ENCODE results near the gene TSBP1.
"Not testable (repeated sequence)": the region's sequence is repeated elsewhere in the genome, so short reads cannot be mapped to it uniquely, and the experiment has no call there.

TSBP1 gene

DNA sequence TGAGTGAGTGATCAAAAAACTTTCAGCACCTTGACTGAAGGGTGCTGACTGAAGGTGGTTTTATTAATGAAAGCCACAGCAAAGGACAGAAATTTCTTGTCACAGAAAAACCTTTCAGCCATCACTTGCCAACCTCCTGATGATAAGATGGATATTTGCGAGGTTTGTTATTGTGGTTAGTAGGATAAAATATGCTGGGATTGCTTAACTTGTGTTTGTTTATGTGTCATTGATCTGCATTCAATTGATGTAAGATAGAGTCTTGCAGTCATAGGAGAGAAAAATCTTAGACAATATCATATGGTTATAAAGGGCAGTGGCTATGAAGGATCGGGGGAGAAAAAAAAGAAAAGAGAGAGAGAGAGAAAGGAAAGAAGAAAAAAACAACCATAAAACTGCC is 1.2 kb downstream of the TSBP1 start:
- H3K36me3 ChIP-seq (ENCODE audit: control insufficient read depth in 1 of 2, insufficient read depth in 2 of 2, low read length in 2 of 2): no peaks in the 10 kb centered on the region
- no peaks in the 10 kb centered on the region for H3K27me3 ChIP-seq (ENCODE audit: low read depth, low read length)
- no peaks in the 10 kb centered on the region for H3K9me3 ChIP-seq (ENCODE audit: control insufficient read depth in 1 of 2, low read length in 2 of 2)
- no peaks in the 10 kb centered on the region for H3K4me1 ChIP-seq (ENCODE audit: control insufficient read depth in 1 of 2, insufficient read depth in 2 of 2, low read length in 2 of 2)
- no peak overlapping the region for H3K4me3 ChIP-seq (ENCODE audit: low read depth in 1 of 2, low read length in 2 of 2)
- no peak overlapping the region for H3K27ac ChIP-seq (ENCODE audit: low read length)

DNA sequence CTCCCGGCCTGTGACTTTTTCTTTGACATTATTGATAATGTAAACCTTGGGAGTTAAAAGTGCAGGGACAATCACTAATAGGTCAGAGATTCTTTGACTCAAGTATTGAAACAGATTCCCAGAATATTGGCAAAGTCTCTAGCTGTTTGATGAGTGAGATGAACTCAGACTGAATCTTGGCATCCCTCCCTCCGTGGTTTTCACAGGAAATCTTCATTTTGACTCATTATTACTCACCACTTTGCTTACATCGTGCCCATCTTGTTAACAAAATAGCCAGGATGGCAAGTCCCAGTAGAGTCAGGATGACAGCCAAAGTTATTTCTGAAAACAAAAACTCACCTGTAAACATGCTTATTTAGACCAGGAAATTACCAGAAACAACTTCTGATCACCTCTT is 2.0 kb downstream of the TSBP1 start:
- Histone ChIP-seq H3K9me3 (ENCODE audit: control insufficient read depth in 1 of 2, low read length in 2 of 2) (no peaks in the 10 kb centered on the region), H3K36me3 (ENCODE audit: control insufficient read depth in 1 of 2, insufficient read depth in 2 of 2, low read length in 2 of 2) (no peaks in the 10 kb centered on the region), H3K4me3 (ENCODE audit: low read depth in 1 of 2, low read length in 2 of 2) (no peak overlapping the region), H3K27me3 (ENCODE audit: low read depth, low read length) (no peaks in the 10 kb centered on the region), H3K4me1 (ENCODE audit: control insufficient read depth in 1 of 2, insufficient read depth in 2 of 2, low read length in 2 of 2) (no peaks in the 10 kb centered on the region), H3K27ac (ENCODE audit: low read length) (no peak overlapping the region)

DNA sequence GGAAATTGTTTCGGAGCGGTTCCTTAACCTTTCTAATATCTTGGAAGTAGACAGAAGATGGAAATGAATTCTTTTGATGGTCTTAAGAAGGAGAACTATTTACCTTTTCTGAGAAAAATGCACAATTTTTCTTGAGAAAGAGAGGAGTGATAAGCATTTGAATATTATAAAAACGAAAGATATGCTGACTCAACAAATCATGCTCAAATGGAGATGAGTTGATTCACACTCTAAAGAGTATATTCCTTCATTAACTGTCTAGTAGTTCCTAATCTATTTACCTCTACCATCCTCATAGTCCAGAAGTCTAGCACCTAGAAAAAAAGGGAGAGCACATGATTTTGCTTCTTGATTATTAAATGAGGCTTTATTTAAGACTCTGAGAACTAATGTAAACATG is 4.1 kb downstream of the TSBP1 start:
- H3K27me3 ChIP-seq (ENCODE audit: low read depth, low read length): no peaks in the 10 kb centered on the region
- no peak overlapping the region for H3K27ac ChIP-seq (ENCODE audit: low read length)
- H3K9me3 ChIP-seq (ENCODE audit: control insufficient read depth in 1 of 2, low read length in 2 of 2): no peaks in the 10 kb centered on the region
- no peak overlapping the region for H3K4me3 ChIP-seq (ENCODE audit: low read depth in 1 of 2, low read length in 2 of 2)
- H3K4me1 ChIP-seq (ENCODE audit: control insufficient read depth in 1 of 2, insufficient read depth in 2 of 2, low read length in 2 of 2): no peaks in the 10 kb centered on the region
- H3K36me3 ChIP-seq (ENCODE audit: control insufficient read depth in 1 of 2, insufficient read depth in 2 of 2, low read length in 2 of 2): no peaks in the 10 kb centered on the region

DNA sequence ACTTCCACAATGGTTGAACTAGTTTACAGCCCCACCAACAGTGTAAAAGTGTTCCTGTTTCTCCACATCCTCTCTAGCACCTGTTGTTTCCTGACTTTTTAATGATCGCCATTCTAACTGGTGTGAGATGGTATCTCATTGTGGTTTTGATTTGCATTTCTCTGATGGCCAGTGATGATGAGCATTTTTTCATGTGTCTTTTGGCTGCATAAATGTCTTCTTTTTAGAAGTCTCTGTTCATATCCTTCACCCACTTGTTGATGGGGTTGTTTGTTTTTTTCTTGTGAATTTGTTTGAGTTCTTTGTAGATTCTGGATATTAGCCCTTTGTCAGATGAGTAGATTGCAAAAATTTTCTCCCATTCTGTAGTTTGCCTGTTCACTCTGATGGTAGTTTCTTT is 12.5 kb downstream of the TSBP1 start:
- not testable (repeated sequence) for H3K4me1 ChIP-seq (ENCODE audit: control insufficient read depth in 1 of 2, insufficient read depth in 2 of 2, low read length in 2 of 2); H3K27me3 ChIP-seq (ENCODE audit: low read depth, low read length); H3K9me3 ChIP-seq (ENCODE audit: control insufficient read depth in 1 of 2, low read length in 2 of 2); H3K4me3 ChIP-seq (ENCODE audit: low read depth in 1 of 2, low read length in 2 of 2); H3K27ac ChIP-seq (ENCODE audit: low read length); H3K36me3 ChIP-seq (ENCODE audit: control insufficient read depth in 1 of 2, insufficient read depth in 2 of 2, low read length in 2 of 2)

DNA sequence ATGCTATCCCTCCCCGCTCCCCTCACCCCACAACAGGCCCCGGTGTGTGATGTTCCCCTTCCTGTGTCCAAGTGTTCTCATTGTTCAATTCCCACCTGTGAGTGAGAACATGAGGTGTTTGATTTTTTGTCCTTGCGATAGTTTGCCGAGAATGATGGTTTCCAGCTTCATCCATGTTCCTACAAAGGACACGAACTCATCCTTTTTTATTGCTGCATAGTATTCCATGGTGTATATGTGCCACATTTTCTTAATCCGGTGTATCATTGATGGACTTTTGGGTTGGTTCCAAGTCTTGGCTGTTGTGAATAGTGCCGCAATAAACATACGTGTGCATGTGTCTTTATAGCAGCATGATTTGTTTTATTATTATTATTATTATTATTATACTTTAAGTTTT is 13.2 kb downstream of the TSBP1 start:
- not testable (repeated sequence) for H3K36me3 ChIP-seq (ENCODE audit: control insufficient read depth in 1 of 2, insufficient read depth in 2 of 2, low read length in 2 of 2); H3K27ac ChIP-seq (ENCODE audit: low read length); H3K9me3 ChIP-seq (ENCODE audit: control insufficient read depth in 1 of 2, low read length in 2 of 2); H3K4me3 ChIP-seq (ENCODE audit: low read depth in 1 of 2, low read length in 2 of 2); H3K4me1 ChIP-seq (ENCODE audit: control insufficient read depth in 1 of 2, insufficient read depth in 2 of 2, low read length in 2 of 2); H3K27me3 ChIP-seq (ENCODE audit: low read depth, low read length)

DNA sequence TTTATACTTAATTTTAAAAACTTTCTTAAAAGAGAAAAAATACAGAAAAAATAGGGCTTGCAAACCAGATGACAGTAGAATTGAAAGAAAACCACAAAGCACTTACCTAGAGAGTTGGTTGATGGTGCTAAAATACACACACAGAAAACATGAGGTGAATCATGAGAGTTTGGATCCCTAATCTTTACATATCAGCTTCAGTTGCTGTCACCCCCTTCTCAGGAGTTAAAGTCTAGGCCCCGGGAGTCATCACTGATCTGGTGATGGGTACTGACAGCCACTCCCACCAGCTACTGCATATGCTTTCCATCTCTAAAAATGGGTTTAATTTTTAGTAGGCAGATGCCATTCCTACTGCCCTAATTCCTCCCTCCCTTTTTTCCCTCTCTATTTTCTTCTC is 16.7 kb downstream of the TSBP1 start:
- H3K4me3 ChIP-seq (ENCODE audit: low read depth in 1 of 2, low read length in 2 of 2): no peak overlapping the region
- H3K4me1 ChIP-seq (ENCODE audit: control insufficient read depth in 1 of 2, insufficient read depth in 2 of 2, low read length in 2 of 2): no peaks in the 10 kb centered on the region
- H3K36me3 ChIP-seq (ENCODE audit: control insufficient read depth in 1 of 2, insufficient read depth in 2 of 2, low read length in 2 of 2): no peaks in the 10 kb centered on the region
- H3K9me3 ChIP-seq (ENCODE audit: control insufficient read depth in 1 of 2, low read length in 2 of 2): no peaks in the 10 kb centered on the region
- no peaks in the 10 kb centered on the region for H3K27me3 ChIP-seq (ENCODE audit: low read depth, low read length)
- no peak overlapping the region for H3K27ac ChIP-seq (ENCODE audit: low read length)

DNA sequence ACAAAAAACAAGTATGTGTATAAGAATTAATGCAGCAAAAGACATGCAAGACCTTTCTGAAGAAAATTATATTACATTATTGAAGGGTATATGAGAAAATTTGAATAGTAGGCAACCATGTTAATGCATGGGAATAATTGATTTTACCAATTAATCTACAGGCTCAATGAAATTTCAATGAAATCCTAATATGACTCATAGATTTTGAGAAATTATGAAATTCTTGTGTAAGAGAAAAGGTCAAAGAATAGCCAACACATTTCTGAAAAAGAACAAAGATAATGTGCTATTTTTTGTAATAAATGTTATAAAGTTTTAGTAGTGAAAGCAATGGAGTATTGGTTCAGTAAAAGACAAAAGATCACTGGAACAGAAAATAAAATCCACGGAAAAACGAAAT is 18.4 kb downstream of the TSBP1 start:
- Histone ChIP-seq H3K4me3 (ENCODE audit: low read depth in 1 of 2, low read length in 2 of 2) (no peak overlapping the region), H3K9me3 (ENCODE audit: control insufficient read depth in 1 of 2, low read length in 2 of 2) (no peaks in the 10 kb centered on the region), H3K27me3 (ENCODE audit: low read depth, low read length) (no peaks in the 10 kb centered on the region), H3K36me3 (ENCODE audit: control insufficient read depth in 1 of 2, insufficient read depth in 2 of 2, low read length in 2 of 2) (no peaks in the 10 kb centered on the region), H3K4me1 (ENCODE audit: control insufficient read depth in 1 of 2, insufficient read depth in 2 of 2, low read length in 2 of 2) (no peaks in the 10 kb centered on the region), H3K27ac (ENCODE audit: low read length) (no peak overlapping the region)

DNA sequence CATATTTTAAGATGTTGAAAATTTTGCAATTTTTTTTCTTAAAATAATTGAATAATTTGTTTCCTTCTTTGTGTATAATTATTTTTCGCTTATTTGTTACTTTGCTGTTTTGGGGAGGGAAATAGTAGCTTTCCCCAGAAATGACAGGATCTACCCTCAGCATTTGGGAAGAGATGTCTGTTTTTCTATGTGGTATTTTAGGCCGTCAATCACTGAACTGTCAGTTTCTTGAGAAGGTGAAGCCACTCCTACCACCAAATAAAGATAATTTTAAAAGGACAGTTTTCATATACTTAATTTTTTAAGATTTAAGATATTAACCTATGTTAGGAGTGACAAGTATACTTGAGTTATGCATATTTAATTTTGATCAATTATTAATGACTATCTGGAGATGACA is 31.5 kb downstream of the TSBP1 start:
- Histone ChIP-seq H3K4me1 (ENCODE audit: control insufficient read depth in 1 of 2, insufficient read depth in 2 of 2, low read length in 2 of 2) (no peaks in the 10 kb centered on the region), H3K36me3 (ENCODE audit: control insufficient read depth in 1 of 2, insufficient read depth in 2 of 2, low read length in 2 of 2) (no peaks in the 10 kb centered on the region), H3K4me3 (ENCODE audit: low read depth in 1 of 2, low read length in 2 of 2) (no peak overlapping the region)

DNA sequence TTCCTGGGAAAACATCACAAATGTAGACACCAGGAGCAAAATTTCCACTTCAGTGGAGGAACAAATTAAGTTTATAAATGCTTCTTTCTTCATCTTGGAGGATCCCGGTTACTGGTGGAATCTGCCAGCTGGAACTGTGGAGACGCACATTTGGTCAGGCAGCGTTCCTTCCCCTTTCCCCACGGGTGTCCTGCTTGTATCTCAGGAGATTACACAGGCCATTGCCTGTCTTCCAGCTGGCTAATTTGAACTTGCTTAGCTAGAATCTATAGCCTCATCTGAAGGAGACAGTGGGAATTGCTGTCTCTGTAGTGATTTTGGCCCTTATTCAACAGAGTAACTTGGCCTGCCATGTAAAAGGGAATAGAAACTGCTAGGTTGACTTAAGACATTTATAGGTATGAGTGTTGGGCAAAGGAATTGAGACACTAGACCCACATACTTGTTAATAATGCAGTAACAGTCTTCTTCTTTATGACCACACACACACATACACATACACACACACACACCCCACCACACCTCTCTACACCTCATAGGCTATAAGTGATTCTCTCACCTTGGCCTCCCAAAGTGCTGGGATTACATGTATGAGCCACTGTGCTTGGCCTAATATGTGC is 34.4 kb downstream of the TSBP1 start:
- H3K4me3 ChIP-seq (ENCODE audit: low read depth in 1 of 2, low read length in 2 of 2): no peak overlapping the region
- H3K27ac ChIP-seq (ENCODE audit: low read length): no peak overlapping the region
- H3K4me1 ChIP-seq (ENCODE audit: control insufficient read depth in 1 of 2, insufficient read depth in 2 of 2, low read length in 2 of 2): no peaks in the 10 kb centered on the region
- H3K9me3 ChIP-seq (ENCODE audit: control insufficient read depth in 1 of 2, low read length in 2 of 2): no peaks in the 10 kb centered on the region
- no peaks in the 10 kb centered on the region for H3K27me3 ChIP-seq (ENCODE audit: low read depth, low read length)
- H3K36me3 ChIP-seq (ENCODE audit: control insufficient read depth in 1 of 2, insufficient read depth in 2 of 2, low read length in 2 of 2): no peaks in the 10 kb centered on the region

More for the DNA sequence above, 31.5 kb downstream of the TSBP1 start:
- Histone ChIP-seq H3K27me3 (ENCODE audit: low read depth, low read length) (no peaks in the 10 kb centered on the region), H3K27ac (ENCODE audit: low read length) (no peak overlapping the region), H3K9me3 (ENCODE audit: control insufficient read depth in 1 of 2, low read length in 2 of 2) (no peaks in the 10 kb centered on the region)

DNA sequence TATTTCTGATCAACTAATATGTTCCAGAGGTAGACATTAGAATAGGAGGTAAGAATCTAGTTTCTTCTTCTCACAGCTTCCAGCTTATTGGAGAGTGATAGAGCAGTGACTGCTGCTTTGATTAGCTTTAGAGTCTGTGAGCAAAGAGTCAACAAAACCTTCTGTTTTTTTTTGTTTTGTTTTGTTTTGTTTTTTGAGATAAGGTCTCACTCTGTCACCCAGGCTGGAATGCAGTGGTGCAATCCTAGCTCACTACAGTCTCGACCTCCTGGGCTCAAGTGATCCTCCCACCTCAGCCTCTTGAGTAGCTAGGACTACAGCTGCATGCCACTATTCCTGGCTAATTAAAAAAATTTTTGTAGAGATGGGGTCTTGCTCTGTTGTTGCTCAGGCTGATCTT is 39.3 kb downstream of the TSBP1 start:
- no peak overlapping the region for H3K27ac ChIP-seq (ENCODE audit: low read length)
- H3K4me1 ChIP-seq (ENCODE audit: control insufficient read depth in 1 of 2, insufficient read depth in 2 of 2, low read length in 2 of 2): no peaks in the 10 kb centered on the region
- H3K27me3 ChIP-seq (ENCODE audit: low read depth, low read length): no peaks in the 10 kb centered on the region
- no peaks in the 10 kb centered on the region for H3K36me3 ChIP-seq (ENCODE audit: control insufficient read depth in 1 of 2, insufficient read depth in 2 of 2, low read length in 2 of 2)
- H3K4me3 ChIP-seq (ENCODE audit: low read depth in 1 of 2, low read length in 2 of 2): no peak overlapping the region
- H3K9me3 ChIP-seq (ENCODE audit: control insufficient read depth in 1 of 2, low read length in 2 of 2): no peaks in the 10 kb centered on the region

DNA sequence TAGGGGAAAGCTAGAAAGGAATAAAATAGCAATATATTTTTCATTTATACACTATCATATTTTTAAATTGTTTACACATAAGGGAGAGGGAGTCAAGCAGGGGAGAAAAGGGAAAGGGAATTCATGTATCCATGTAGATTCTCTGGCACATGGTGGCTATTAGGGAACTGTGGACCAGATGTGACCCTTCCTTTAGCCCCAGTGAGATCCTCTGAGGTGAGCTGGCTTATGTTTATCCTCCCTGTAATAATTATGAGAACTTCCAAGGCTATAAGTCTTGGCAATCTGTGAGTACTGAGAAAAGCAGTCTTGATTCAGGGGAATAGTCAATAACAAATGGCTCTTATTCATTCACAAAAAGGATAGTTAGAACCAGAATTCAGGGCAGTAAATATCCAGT is 42.6 kb downstream of the TSBP1 start:
- Histone ChIP-seq H3K4me1 (ENCODE audit: control insufficient read depth in 1 of 2, insufficient read depth in 2 of 2, low read length in 2 of 2) (no peaks in the 10 kb centered on the region), H3K4me3 (ENCODE audit: low read depth in 1 of 2, low read length in 2 of 2) (no peak overlapping the region), H3K36me3 (ENCODE audit: control insufficient read depth in 1 of 2, insufficient read depth in 2 of 2, low read length in 2 of 2) (no peaks in the 10 kb centered on the region), H3K27me3 (ENCODE audit: low read depth, low read length) (no peaks in the 10 kb centered on the region), H3K27ac (ENCODE audit: low read length) (no peak overlapping the region), H3K9me3 (ENCODE audit: control insufficient read depth in 1 of 2, low read length in 2 of 2) (no peaks in the 10 kb centered on the region)

DNA sequence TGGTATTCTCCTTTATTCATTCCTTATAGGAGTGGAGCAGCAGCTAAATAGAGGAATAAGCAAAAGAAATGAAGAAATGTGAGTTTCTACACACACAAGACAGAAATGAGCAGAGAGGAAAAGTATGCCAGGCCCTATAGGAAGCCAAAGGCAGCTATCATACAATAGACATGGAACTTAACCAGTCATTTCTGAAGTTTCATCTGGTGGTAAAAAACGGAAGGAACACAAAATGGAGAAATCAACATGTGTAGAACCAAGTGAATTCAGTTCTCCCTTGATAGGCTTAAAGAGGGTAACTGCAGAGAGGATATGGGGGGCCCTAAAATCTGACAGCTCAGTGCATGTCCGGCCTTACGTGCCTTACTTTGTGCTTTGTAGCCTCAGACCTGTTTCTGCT is 44.6 kb downstream of the TSBP1 start:
- H3K4me1 ChIP-seq (ENCODE audit: control insufficient read depth in 1 of 2, insufficient read depth in 2 of 2, low read length in 2 of 2): no peaks in the 10 kb centered on the region
- H3K27me3 ChIP-seq (ENCODE audit: low read depth, low read length): no peaks in the 10 kb centered on the region
- H3K9me3 ChIP-seq (ENCODE audit: control insufficient read depth in 1 of 2, low read length in 2 of 2): no peaks in the 10 kb centered on the region
- no peak overlapping the region for H3K27ac ChIP-seq (ENCODE audit: low read length)
- H3K4me3 ChIP-seq (ENCODE audit: low read depth in 1 of 2, low read length in 2 of 2): no peak overlapping the region
- H3K36me3 ChIP-seq (ENCODE audit: control insufficient read depth in 1 of 2, insufficient read depth in 2 of 2, low read length in 2 of 2): no peaks in the 10 kb centered on the region
